GM12892 (cell line): Measurements from ENCODE around the gene ADARB2.

ENCODE experiments used
- POLR2A ChIP-seq: IDR thresholded peaks from 2 replicates; pipeline ENCODE4 v1.6.1; 2011; ENCODE audit warnings: low read depth, low read length, control low read depth
- TAF1 ChIP-seq: IDR thresholded peaks from 2 replicates; pipeline ENCODE4 v1.6.1; 2011; ENCODE audit warnings: low read depth, mild to moderate bottlenecking, control low read depth, low read length, borderline replicate concordance

DNA sequence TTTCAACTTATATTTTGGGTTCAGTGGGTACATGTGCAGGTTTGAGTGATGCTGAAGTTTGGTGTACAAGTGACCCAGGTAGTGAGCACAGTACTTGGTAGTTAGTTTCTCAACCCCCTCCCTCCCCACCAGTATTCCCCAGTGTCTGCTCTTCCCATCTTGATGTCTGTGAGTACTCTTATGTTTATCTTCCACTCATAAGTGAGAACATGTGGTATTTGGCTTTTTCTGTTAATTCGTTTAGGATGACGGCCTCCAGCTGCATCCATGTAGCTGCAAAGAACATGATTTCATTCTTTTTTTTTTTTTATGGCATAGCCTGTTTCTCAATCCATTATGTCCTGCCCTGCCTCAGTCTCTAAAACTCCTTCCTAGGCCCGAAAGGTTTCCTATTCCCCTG is 459.0 kb downstream of the ADARB2 start:
- TF ChIP-seq POLR2A (no peak), TAF1 (no peak)
